Measurements from ENCODE around the gene MCHR1.
"Not testable (repeated sequence)": the region's sequence is repeated elsewhere in the genome, so short reads cannot be mapped to it uniquely, and the experiment has no call there.

MCHR1 gene, protein sequence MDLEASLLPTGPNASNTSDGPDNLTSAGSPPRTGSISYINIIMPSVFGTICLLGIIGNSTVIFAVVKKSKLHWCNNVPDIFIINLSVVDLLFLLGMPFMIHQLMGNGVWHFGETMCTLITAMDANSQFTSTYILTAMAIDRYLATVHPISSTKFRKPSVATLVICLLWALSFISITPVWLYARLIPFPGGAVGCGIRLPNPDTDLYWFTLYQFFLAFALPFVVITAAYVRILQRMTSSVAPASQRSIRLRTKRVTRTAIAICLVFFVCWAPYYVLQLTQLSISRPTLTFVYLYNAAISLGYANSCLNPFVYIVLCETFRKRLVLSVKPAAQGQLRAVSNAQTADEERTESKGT

GRCh38 chr22:40679249-40679963 is at the start of gene MCHR1:
Gene MCHR1 (plus strand): TSS chr22:40679484. CDS start chr22:40679653, 169 bp downstream.
- peak; percentile 73 for DNase-seq

GRCh38 chr22:40631925-40632324 is 47.4 kb upstream of the MCHR1 start:
- no peak for DNase-seq

DNA sequence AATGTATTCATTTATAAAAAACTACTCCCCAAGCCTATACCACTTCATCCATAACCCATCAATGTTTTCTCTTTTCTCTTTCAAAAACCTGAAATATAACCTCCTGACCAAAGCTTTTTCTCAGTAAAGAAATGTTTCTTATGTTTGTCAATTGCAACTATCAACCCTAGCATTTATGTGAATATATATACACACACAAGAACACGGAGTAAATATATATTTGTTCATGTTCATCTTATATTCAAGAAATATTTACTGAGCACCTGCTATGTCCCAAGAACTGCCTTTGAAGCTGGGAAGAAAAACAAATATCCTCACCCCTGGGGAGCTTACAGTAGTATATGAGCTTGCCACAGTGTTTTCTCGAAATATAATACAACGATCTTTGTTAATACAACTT is 46.2 kb upstream of the MCHR1 start:
- DNase-seq = no peak

DNA sequence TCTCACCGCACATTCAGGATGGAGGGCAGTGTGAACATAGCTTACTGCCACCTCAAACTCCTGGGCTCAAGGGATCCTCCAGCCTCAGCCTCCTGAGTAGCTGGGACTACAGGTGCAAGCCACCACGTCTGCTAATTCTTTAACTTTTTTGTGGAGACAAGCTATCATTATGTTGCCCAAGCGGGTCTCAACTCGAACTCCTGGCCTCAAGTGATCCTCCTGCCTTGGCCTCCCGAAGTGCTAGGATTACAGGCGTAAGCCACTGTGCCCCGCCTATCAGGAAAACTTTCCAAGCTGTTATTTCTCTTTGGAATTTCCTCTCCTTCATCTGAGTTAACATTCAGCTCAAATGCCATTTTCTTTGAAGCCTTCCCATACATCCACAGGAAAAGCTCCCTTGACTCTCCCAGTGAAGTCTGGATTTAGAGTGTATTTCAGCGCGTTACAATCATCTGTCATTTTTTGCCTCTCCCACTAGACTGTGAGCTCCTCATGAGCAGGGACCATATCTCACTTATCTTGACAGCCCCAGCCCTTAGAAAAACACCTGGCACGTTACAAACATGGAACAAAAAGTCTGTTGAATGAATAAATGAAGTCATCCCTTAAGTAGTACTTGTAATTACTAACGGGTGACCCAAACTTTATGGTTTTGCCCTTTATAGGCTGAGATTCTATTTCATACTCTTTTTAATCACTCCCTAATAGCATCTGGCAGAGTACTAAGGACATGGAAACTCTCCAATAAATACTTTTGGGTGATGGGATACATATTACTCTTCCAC is 45.0 kb upstream of the MCHR1 start:
- no peak for DNase-seq

GRCh38 chr22:40635043-40635939 is 44.0 kb upstream of the MCHR1 start:
- DNase-seq = peak; percentile 39

- DNase-seq = peak; percentile 61
These were observed 43.3 kb upstream of the MCHR1 start for GRCh38 chr22:40635940-40636379.

GRCh38 chr22:40636380-40637182 is 42.7 kb upstream of the MCHR1 start, which contains the start of gene MRTFA:
Gene MRTFA (minus strand): TSS chr22:40636719.
- peak; percentile 100 for DNase-seq

DNA sequence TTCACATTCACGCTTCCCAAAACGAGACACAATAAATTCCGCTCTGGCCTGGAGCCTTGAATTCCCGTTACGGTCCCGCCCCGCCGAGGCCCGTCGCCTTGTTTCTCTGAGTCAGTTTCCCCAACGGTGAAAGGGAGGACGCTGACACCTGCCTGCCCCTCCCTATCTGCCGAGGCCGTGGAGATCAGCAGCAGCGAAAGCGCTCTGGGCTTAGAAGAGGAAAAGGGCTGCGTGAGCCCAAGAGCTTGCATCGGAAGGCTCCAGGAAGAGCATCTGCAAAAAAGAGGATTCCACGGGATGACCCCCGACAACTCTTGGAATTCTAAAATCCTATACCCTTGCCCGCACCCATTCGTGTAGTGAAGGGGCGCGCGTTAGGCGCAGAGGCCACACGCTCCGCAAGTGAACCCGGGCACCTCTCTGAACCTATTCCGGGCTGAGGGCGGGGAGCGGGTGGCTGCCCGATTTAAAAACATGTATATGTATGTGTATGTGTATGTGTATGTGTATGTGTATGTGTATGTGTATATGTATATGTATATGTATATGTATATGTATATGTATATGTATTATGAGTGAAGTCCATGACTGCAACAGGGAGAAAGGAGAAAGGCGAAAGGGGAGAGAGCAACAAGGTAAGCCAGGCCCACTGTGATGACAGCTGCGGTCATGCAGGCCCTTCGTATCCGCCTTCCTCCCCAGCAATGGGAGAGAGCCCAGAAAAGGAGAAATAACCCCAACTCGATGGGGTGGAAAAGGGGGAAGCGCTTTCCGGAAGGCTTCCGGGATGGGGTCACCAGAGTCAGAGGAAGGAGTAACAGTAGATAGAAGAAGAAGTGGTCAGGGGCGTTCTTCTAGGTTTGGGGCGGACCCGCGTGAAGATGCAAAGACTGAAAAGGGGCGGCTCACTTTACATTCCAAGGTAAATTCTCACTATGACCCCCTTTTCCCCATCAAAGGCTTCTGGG is 41.8 kb upstream of the MCHR1 start:
- DNase-seq = no peak

DNA sequence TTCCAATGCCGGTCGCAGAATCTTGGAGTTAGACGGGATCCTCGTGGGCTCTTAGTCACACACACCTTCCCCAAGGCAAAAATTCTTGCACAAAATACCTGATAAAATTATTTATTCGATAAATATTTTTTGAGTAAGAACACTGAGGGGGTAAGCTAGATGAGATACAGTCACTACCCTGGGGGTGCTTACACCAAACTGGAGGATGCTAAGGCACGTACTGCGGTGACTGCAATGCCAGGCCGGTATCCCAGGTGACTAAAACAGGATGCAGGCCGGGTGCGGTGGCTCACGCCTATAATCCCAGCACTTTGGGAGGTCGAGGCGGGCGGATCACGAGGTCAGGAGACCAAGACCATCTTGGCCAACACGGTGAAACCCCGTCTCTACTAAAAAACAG is 41.0 kb upstream of the MCHR1 start:
- DNase-seq = no peak

GRCh38 chr22:40641269-40641668 is 38.0 kb upstream of the MCHR1 start:
- no peak for DNase-seq

DNA sequence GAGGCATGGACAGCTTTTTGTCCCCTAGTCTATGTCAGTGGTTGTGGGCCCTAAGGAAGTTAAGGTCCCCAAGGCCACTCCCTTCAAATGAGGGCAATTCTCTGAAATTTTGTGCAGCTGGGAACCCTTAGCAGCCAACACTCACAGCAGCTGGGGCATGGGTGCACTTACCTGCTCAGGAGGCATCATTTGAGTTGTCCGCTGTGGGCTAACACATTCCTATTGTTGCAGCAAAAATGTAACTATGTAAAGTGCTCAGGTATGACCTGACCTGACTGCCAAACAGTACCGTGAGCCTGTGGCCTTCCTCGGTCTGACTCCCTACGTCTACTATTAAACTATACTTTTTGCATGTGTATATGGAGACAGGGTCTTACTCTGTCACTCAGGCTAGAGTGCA is 37.0 kb upstream of the MCHR1 start:
- no peak for DNase-seq

DNA sequence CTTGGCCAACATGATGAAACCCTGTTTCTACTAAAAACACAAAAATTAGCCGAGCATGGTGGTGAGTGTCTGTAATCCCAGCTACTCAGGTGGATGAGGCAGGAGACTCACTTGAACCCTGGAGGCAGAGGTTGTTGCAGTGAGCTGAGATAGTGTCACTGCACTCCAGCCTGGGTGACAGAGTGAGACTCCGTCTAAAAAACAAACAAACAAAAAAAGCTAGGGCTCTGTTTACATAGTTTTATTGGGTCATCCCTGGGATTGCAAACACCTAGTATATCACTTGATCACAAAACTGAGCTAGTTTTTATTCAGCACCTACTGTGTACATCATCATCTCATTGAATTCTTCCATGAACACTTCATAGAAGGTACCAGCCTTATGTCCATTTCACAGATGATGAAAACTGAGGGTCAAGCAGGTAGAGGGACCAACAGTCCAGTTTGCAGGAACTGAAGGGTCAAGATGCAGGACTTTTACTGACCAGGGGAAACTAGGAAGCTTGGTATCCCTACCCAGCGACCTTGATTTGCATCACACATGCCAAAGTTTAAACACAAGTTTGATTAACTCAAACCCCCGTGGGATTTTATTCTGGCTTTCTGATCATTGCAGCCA is 33.6 kb upstream of the MCHR1 start:
- DNase-seq = no peak

DNA sequence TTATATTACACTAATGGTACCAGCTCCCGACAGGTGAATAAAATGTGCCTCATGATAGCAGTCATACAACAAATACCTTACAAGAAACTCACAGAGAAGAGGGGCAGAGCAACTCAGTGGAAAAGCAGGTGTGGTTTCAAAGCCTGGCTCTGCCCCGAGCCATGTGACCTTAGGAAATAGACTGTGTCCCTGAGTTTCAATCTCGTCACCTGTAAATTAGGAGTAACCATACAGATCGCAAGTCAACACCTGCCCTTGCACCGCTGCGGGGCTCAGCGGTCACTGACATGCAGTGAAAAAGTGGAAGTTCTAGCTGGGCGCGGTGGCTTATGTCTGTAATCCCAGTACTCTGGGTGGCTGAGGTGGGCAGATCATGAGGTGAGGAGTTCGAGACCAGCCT is 30.9 kb upstream of the MCHR1 start:
- no peak for DNase-seq

GRCh38 chr22:40651057-40651456 is 28.2 kb upstream of the MCHR1 start:
- DNase-seq = no peak

GRCh38 chr22:40651563-40652501 is 27.5 kb upstream of the MCHR1 start:
- peak; percentile 88 for DNase-seq

DNA sequence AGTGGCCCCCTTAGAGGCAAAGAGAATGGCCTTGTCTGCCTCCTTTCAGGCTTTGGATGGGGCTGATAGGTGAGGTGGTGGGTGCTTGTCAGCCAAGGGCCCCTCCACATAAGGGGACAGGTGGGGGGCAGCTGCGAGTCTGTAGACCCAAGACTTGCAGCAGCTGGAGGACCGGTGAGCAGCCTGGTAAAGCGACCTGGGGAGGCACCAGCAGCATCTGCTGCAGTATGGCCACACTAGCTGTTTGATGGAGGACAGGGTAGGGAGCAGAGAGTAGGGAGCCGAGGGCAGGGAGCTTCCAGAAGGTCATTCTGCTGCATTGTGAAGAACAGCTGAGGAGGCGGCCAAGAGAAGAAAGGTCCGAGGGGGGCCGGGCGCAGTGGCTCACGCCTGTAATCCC is 25.9 kb upstream of the MCHR1 start:
- DNase-seq = no peak

DNA sequence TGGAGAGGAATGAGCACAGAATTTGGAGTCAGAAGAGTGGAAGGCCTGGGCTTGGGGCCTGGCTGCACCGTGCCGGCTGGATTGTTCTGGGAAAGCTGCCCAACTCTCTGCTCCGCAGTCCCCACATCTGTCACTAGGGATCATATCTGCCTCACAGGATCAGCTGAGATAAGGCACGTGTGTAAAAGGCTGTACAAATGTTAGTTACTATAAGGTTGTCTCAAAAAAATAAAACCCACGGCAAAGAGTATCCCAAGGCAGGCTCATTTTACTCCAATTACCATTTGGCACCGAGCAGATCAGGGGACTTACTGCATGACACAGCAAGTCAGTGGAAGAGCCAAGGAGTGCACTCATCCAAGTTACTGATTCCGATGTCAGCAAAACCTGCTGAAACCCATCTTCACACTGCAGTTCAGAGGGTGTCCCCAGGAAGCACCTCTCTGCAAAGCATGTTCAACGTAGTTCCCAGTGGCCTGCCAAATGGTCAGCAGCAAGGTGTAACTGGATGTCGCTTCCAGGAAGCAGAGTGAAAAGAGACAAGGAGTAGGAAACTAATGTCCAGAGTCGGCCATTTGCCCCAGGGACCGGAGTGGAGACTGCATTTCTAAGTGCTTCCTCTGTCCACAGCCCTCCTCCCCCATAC is 24.6 kb upstream of the MCHR1 start:
- peak; percentile 81 for DNase-seq

DNA sequence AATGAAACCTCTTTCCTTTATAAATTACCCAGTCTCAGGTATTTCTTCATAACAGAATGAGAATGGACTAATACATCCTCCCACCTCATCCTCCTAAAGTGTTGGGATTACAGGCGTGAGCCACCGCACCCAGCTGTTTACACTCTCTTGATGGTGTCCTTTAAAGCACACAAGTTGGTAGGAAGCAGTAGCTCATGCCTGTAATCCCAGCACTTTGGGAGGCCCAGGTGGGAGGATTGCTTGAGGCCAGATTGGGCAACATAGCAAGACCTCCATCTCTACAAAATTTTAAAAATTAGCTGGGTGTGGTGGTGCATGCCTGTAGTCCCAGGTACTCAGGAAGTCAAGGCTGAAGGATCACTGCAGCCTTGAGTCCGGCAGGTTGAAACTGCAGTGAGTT is 23.3 kb upstream of the MCHR1 start:
- not testable (repeated sequence) for DNase-seq

All from eye (tissue), 1 donor.